ENCODE results near the gene MIA2. TPM values are rescaled to one million over a fixed set of nuclear protein-coding genes. Genes with fewer than 3 reads are reported as not detected.
"Not testable (repeated sequence)": the region's sequence is repeated elsewhere in the genome, so short reads cannot be mapped to it uniquely, and the experiment has no call there.

Gene MIA2
- total RNA-seq, 1 experiment from 2014 or later, result 11.8 TPM

DNA sequence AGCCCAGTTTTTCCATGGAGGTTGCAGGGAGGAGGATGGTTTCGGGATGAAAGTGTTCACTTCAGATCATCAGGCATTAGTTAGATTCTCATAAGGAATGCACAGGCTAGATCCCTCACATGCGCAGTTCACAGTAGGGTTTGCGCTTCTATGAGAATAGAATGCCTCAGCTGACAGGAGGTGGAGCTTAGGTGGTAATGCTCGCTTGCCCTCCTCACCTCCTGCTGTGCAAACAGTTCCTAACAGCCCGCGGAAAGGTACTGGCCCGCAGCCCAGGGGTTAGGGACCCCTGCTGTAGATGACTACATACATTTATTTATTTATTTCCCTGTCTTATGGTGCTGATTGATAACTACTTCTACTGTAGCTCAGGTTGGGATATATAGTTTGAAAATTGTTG, 105.3 kb downstream of the MIA2 start:
- Histone ChIP-seq H3K36me3 (ENCODE audit: low read depth, low read length) (peaks cover 4% of the 10 kb centered on the region; the same call in 1 of the 2 replicates), H3K9me3 (ENCODE audit: low read length) (no peaks in the 10 kb centered on the region), H3K4me2 (ENCODE audit: low read length) (no peak overlapping the region), H3K9ac (ENCODE audit: low read length) (no peak overlapping the region), H3K9me2 (replicated peaks; ENCODE audit: low read length) (no peaks in the 10 kb centered on the region), H3F3A (ENCODE audit: low read length, unreplicated experiment) (no peaks in the 10 kb centered on the region), H3K4me1 (ENCODE audit: insufficient read depth, low read length) (no peaks in the 10 kb centered on the region), H3K27ac (ENCODE audit: low read length) (no peak overlapping the region), H4K20me1 (ENCODE audit: low read length) (no peaks in the 10 kb centered on the region), H3K4me3 (ENCODE audit: low read length) (no peak overlapping the region), H2AFZ (ENCODE audit: low read length) (no peak overlapping the region), H3K79me2 (ENCODE audit: low read length) (no peaks in the 10 kb centered on the region), H3K27me3 (ENCODE audit: low read length) (no peaks in the 10 kb centered on the region)
- intact Hi-C loops (cut with micrococcal nuclease), result no loop called here
- DNase-seq, result no peak
- TF ChIP-seq EZH2phosphoT487 (IDR thresholded peaks at IDR 0.05; ENCODE audit: borderline replicate concordance, low read length), result no peak
- ATAC-seq, result no peak
- ChIA-PET CTCF (no interaction called here), POLR2A (ENCODE audit: unreplicated experiment) (no interaction called here)
- no TSS peak for BruUV-seq (replicated peaks)

DNA sequence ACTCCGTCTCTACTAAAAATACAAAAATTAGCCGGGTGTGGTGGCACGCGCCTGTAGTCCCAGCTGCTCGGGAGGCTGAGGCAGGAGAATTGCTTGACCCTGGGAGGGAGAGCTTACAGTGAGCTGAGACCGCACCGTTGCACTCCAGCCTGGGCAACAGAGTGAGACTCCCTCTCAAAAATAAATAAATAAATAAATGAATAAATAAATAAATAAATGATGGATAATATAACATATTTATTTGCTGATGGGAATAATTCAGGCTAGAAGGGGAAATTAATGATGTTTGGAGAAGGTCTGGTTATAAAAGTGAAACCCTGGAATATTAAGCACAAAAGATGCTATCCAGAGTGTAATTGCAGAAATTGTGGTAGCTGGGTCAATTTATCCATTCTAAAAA, 107.4 kb downstream of the MIA2 start:
- H3K36me3 ChIP-seq (ENCODE audit: low read depth, low read length); H3K4me2 ChIP-seq (ENCODE audit: low read length); intact Hi-C loops (cut with micrococcal nuclease); H3K9me2 ChIP-seq (replicated peaks; ENCODE audit: low read length); H4K20me1 ChIP-seq (ENCODE audit: low read length); BruUV-seq (replicated peaks); H3K79me2 ChIP-seq (ENCODE audit: low read length); H3K27ac ChIP-seq (ENCODE audit: low read length); CTCF ChIA-PET; H3K9me3 ChIP-seq (ENCODE audit: low read length); H3K4me1 ChIP-seq (ENCODE audit: insufficient read depth, low read length); DNase-seq; H3K9ac ChIP-seq (ENCODE audit: low read length); ATAC-seq; H2AFZ ChIP-seq (ENCODE audit: low read length); POLR2A ChIA-PET (ENCODE audit: unreplicated experiment); H3K27me3 ChIP-seq (ENCODE audit: low read length); H3F3A ChIP-seq (ENCODE audit: low read length, unreplicated experiment); H3K4me3 ChIP-seq (ENCODE audit: low read length): not testable (repeated sequence)

DNA sequence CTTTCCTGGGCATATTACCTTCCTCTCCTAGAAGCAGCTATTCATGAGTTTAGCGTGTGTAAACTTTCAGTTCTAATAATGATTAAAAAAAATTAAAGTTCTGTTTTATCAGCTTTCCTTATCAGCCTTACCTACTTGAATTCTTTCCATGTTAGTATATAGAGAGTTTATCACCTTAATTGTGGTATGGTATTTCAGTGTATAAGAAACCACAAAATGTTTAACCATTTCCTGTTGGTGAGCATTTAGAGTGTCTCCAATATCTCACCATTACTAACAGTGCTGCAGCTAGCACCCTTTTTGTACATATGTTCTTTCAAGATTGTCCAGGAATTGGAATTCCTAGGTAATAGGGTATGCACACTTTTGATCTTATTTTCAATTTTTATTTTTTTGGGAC, 109.1 kb downstream of the MIA2 start:
- no peak overlapping the region for H2AFZ ChIP-seq (ENCODE audit: low read length)
- CTCF ChIA-PET, result no interaction called here
- H3K27ac ChIP-seq (ENCODE audit: low read length), result no peak overlapping the region
- H3K9me2 ChIP-seq (replicated peaks; ENCODE audit: low read length), result no peaks in the 10 kb centered on the region
- POLR2A ChIA-PET (ENCODE audit: unreplicated experiment), result no interaction called here
- H3K4me1 ChIP-seq (ENCODE audit: insufficient read depth, low read length), result no peaks in the 10 kb centered on the region
- ATAC-seq (no peak), DNase-seq (no peak)
- H3K79me2 ChIP-seq (ENCODE audit: low read length), result no peaks in the 10 kb centered on the region
- no peaks in the 10 kb centered on the region for H3F3A ChIP-seq (ENCODE audit: low read length, unreplicated experiment)
- no peak for TF ChIP-seq EZH2 (IDR thresholded peaks at IDR 0.05; ENCODE audit: low read length, unreplicated experiment)
- TF ChIP-seq EZH2phosphoT487 (IDR thresholded peaks at IDR 0.05; ENCODE audit: borderline replicate concordance, low read length), result no peak
- TF ChIP-seq, protein P1, sequence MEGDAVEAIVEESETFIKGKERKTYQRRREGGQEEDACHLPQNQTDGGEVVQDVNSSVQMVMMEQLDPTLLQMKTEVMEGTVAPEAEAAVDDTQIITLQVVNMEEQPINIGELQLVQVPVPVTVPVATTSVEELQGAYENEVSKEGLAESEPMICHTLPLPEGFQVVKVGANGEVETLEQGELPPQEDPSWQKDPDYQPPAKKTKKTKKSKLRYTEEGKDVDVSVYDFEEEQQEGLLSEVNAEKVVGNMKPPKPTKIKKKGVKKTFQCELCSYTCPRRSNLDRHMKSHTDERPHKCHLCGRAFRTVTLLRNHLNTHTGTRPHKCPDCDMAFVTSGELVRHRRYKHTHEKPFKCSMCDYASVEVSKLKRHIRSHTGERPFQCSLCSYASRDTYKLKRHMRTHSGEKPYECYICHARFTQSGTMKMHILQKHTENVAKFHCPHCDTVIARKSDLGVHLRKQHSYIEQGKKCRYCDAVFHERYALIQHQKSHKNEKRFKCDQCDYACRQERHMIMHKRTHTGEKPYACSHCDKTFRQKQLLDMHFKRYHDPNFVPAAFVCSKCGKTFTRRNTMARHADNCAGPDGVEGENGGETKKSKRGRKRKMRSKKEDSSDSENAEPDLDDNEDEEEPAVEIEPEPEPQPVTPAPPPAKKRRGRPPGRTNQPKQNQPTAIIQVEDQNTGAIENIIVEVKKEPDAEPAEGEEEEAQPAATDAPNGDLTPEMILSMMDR (conservative IDR thresholded peaks at IDR 0.05; ENCODE audit: low read depth, low read length), result no peak
- H3K36me3 ChIP-seq (ENCODE audit: low read depth, low read length), result no peaks in the 10 kb centered on the region
- no peaks in the 10 kb centered on the region for H4K20me1 ChIP-seq (ENCODE audit: low read length)
- no TSS peak for BruUV-seq (replicated peaks)
- H3K9me3 ChIP-seq (ENCODE audit: low read length), result no peaks in the 10 kb centered on the region
- H3K9ac ChIP-seq (ENCODE audit: low read length), result no peak overlapping the region
- intact Hi-C loops (cut with micrococcal nuclease), result no loop called here
- H3K27me3 ChIP-seq (ENCODE audit: low read length), result no peaks in the 10 kb centered on the region
- H3K4me3 ChIP-seq (ENCODE audit: low read length), result no peak overlapping the region
- no peak overlapping the region for H3K4me2 ChIP-seq (ENCODE audit: low read length)

DNA sequence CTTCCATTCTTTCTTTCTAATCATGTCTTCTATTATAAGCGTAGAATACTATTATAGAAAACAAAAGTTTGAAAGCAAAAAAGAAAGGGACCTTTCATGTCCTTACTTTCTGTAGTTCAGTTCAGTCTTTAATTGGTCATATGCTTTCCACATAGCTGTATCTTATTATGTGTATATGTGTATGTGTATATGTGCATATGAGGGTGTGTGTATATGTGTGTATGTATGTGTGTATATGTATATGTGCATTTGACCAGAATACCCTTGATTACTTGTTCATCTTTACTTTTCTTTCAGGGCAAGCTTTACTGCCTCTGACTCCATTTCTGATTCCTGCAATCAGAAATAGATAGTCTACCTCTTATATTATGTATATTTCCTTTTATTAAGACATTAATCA, 109.9 kb downstream of the MIA2 start:
- Histone ChIP-seq H3K27ac (ENCODE audit: low read length) (no peak overlapping the region), H3K36me3 (ENCODE audit: low read depth, low read length) (no peaks in the 10 kb centered on the region; the same call in 1 of the 2 replicates), H3K79me2 (ENCODE audit: low read length) (no peaks in the 10 kb centered on the region), H3K9me2 (replicated peaks; ENCODE audit: low read length) (no peaks in the 10 kb centered on the region), H3K4me1 (ENCODE audit: insufficient read depth, low read length) (no peaks in the 10 kb centered on the region), H4K20me1 (ENCODE audit: low read length) (no peaks in the 10 kb centered on the region), H2AFZ (ENCODE audit: low read length) (no peak overlapping the region), H3K27me3 (ENCODE audit: low read length) (no peaks in the 10 kb centered on the region), H3K9me3 (ENCODE audit: low read length) (no peaks in the 10 kb centered on the region), H3K4me2 (ENCODE audit: low read length) (no peak overlapping the region), H3K4me3 (ENCODE audit: low read length) (no peak overlapping the region), H3F3A (ENCODE audit: low read length, unreplicated experiment) (no peaks in the 10 kb centered on the region), H3K9ac (ENCODE audit: low read length) (no peak overlapping the region)
- CTCF ChIA-PET, result no interaction called here
- BruUV-seq (replicated peaks), result no TSS peak
- TF ChIP-seq EZH2phosphoT487 (IDR thresholded peaks at IDR 0.05; ENCODE audit: borderline replicate concordance, low read length) (no peak), EZH2 (IDR thresholded peaks at IDR 0.05; ENCODE audit: low read length, unreplicated experiment) (no peak)
- TF ChIP-seq, protein P1 (conservative IDR thresholded peaks at IDR 0.05; ENCODE audit: low read depth, low read length), result no peak
- no peak for DNase-seq
- POLR2A ChIA-PET (ENCODE audit: unreplicated experiment), result interaction anchor here (0.6 kb wide), 1 partner anchor 14 kb away, joined by 3 read pairs; no protein-coding TSS in a partner anchor
- no peak for ATAC-seq
- intact Hi-C loops (cut with micrococcal nuclease), result no loop called here

Measured in PC-3 (cell line).